Fibroblast of lung (primary cell): ENCODE measurements around the gene WASHC4. TPM values are rescaled to one million over a fixed set of nuclear protein-coding genes. Genes with fewer than 3 reads are reported as not detected.

Experiments
- DNase-seq, 2 donors: peaks; one replicate each; pipeline versions ENCODE4 v3.0.0 to v3.0.0-alpha.2; 2010; ENCODE audit warnings: low read depth in 2 of 2
- H2AFZ ChIP-seq: 2 replicates; pipeline ENCODE4 v1.5.1; 2012; ENCODE audit warnings: low read length, control low read depth, inconsistent platforms
- H3K27ac ChIP-seq: 2 replicates; pipeline ENCODE4 v1.5.1; 2011; ENCODE audit warnings: low read length, control low read depth; ENCODE audit not compliant: insufficient read depth
- H3K27me3 ChIP-seq: 2 replicates; pipeline ENCODE4 v1.5.1; 2011; ENCODE audit warnings: mild to moderate bottlenecking, low read length; ENCODE audit not compliant: control insufficient read depth, insufficient read depth
- H3K36me3 ChIP-seq: 2 replicates; pipeline ENCODE4 v1.5.1; 2011; ENCODE audit warnings: low read length; ENCODE audit not compliant: control insufficient read depth, insufficient read depth
- H3K4me1 ChIP-seq: 2 replicates; pipeline ENCODE4 v1.5.1; 2011; ENCODE audit warnings: low read length; ENCODE audit not compliant: control insufficient read depth, insufficient read depth; ENCODE audit errors: extremely low read depth
- H3K4me2 ChIP-seq: 2 replicates; pipeline ENCODE4 v1.5.1; 2011; ENCODE audit warnings: low read length, control low read depth; ENCODE audit not compliant: insufficient read depth; ENCODE audit errors: extremely low read depth
- H3K4me3 ChIP-seq, 4 experiments: fragments of 200-600 bp in 1 of 4; sonication (generic) in 1 of 4; replicated peaks in 1 of 4; 2 replicates each; pipeline ENCODE4 v1.5.1; 2011 to 2016; ENCODE audit warnings: low read length in 4 of 4, low read depth in 3 of 4, mild to moderate bottlenecking in 3 of 4, control low read depth in 2 of 4, inconsistent platforms in 1 of 4, mixed read lengths in 1 of 4; ENCODE audit not compliant: insufficient read depth in 1 of 4; ENCODE audit errors: control extremely low read depth in 1 of 4
- H3K79me2 ChIP-seq: 2 replicates; pipeline ENCODE4 v1.5.1; 2012; ENCODE audit warnings: mild to moderate bottlenecking, low read length, inconsistent platforms; ENCODE audit not compliant: control insufficient read depth, insufficient read depth
- H3K9ac ChIP-seq: 2 replicates; pipeline ENCODE4 v1.5.1; 2011; ENCODE audit warnings: mild to moderate bottlenecking, low read length, control low read depth; ENCODE audit not compliant: insufficient read depth
- H3K9me3 ChIP-seq: 2 replicates; pipeline ENCODE4 v1.5.1; 2012; ENCODE audit warnings: low read depth, low read length; ENCODE audit not compliant: control insufficient read depth, insufficient read depth
- H4K20me1 ChIP-seq: 2 replicates; pipeline ENCODE4 v1.5.1; 2011; ENCODE audit warnings: low read length; ENCODE audit not compliant: control insufficient read depth, insufficient read depth; ENCODE audit errors: extremely low read depth
- EZH2 ChIP-seq: IDR thresholded peaks from 2 replicates; pipeline ENCODE4 v1.5.1; 2012; ENCODE audit warnings: low read length, control low read depth, mild to moderate bottlenecking; ENCODE audit errors: missing control alignments
- polyA plus RNA-seq, 2 donors: library from polyadenylated mRNA; depleted of rRNA in 1 of 2; stranded (reverse) in 1 of 2; unstranded in 1 of 2; fragments of >200 nt; gene quantifications; 2 replicates each; pipeline ENCODE4 v1.2.1, GENCODE V29; 2011 to 2012; ENCODE audit warnings: missing spikeins in 1 of 2
- total RNA-seq: library from RNA; depleted of rRNA; stranded (reverse); fragments of >200 nt; gene quantifications from 2 replicates; pipeline ENCODE4 v1.2.1, GENCODE V29; 2014
- TF ChIP-seq, protein P1 (sequence below), 2 donors: IDR thresholded peaks in 1 of 2; conservative IDR thresholded peaks in 1 of 2; 1 replicate in 1 of 2; 2 replicates in 1 of 2; pipeline ENCODE4 v1.5.1; 2011 to 2012; ENCODE audit warnings: low read length in 2 of 2, control low read depth in 1 of 2, inconsistent platforms in 1 of 2, low read depth in 1 of 2, mild to moderate bottlenecking in 1 of 2

WASHC4 gene
- total and polyA plus RNA-seq, 2 donors (not counting 1 experiment from before 2014, with no cell fraction given), result 56.5 to 98.3 TPM

DNA sequence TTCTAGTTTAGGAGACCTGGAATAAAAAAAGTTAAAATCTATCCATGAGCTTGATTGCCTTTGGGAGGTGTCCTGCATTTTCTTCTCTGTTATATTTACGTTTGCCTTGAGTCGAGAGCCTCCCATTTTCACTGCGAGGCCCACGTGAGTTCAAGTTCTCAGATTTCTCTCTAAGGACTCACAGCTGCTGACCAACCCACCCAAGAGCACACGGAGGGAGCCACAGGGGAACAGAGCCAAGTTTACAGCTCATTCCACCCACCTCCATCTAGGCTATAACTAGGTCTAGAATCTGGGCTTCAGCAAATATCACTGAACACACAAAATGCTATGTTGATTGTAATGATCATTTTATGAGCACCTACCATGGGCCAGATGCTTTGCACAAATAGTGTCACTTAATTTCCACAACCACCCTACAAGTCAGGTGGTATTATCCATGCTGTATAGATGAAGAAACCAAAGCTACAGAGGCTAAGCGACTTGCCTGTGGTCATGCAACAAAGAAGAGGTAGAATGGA, 40.0 kb upstream of the WASHC4 start:
- Histone ChIP-seq H4K20me1 (no peaks in the 10 kb centered on the region), H3K27me3 (no peaks in the 10 kb centered on the region), H3K4me2 (no peak overlapping the region), H3K9ac (no peak overlapping the region), H3K79me2 (no peaks in the 10 kb centered on the region), H3K4me3 (no peak overlapping the region), H3K9me3 (no peaks in the 10 kb centered on the region), H3K36me3 (peaks cover 11% of the 10 kb centered on the region), H3K4me1 (no peaks in the 10 kb centered on the region), H3K27ac (no peak overlapping the region), H2AFZ (no peak overlapping the region)
- TF ChIP-seq, protein P1, sequence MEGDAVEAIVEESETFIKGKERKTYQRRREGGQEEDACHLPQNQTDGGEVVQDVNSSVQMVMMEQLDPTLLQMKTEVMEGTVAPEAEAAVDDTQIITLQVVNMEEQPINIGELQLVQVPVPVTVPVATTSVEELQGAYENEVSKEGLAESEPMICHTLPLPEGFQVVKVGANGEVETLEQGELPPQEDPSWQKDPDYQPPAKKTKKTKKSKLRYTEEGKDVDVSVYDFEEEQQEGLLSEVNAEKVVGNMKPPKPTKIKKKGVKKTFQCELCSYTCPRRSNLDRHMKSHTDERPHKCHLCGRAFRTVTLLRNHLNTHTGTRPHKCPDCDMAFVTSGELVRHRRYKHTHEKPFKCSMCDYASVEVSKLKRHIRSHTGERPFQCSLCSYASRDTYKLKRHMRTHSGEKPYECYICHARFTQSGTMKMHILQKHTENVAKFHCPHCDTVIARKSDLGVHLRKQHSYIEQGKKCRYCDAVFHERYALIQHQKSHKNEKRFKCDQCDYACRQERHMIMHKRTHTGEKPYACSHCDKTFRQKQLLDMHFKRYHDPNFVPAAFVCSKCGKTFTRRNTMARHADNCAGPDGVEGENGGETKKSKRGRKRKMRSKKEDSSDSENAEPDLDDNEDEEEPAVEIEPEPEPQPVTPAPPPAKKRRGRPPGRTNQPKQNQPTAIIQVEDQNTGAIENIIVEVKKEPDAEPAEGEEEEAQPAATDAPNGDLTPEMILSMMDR (conservative IDR thresholded peaks at IDR 0.05 in 1 of 2, IDR thresholded peaks at IDR 0.05 in 1 of 2; ENCODE audit: low read depth in 1 of 2, low read length in 2 of 2), result no peak
- no peak for TF ChIP-seq EZH2
- DNase-seq, result peak; percentile 57 to 76

DNA sequence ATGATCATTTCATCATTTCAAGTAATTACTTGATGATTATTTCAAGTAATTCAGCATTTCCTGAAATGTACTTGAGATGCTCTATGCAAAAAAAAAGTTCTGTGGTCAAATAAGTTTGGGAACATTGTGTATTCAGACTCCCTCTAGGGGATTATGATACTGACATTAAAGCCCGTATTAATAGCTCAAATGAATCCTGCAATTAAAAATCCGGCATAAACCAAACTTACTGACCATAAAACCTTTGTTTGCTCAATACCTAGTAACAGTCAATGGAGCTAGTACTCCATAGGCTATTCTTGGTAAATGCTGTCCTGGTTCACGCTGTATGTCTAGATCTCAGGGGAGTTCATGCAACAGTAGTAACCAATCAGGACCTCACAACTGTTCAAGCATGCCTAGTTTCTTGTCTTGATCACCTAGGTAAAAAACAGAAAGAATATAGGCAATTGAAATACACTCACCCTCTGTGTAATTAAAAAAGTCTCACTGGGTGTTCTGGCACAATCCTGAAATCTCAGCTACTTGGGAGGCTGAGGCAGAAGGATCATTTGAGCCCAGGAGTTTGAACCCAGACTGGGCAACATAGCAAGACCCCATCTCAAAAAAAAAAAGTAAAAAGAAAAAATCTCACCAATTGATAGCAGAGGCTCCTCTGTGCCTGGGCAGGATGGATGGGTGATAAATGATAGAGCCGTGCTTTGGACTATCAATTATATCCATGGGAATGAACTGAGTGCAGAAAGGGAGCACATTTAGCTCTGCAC, 37.4 kb upstream of the WASHC4 start:
- no peak overlapping the region for H3K27ac ChIP-seq
- no peak overlapping the region for H2AFZ ChIP-seq
- no peaks in the 10 kb centered on the region for H3K9me3 ChIP-seq
- no peak overlapping the region for H3K4me2 ChIP-seq
- H3K27me3 ChIP-seq, result no peaks in the 10 kb centered on the region
- H3K9ac ChIP-seq, result no peak overlapping the region
- DNase-seq, result no peak
- no peaks in the 10 kb centered on the region for H3K79me2 ChIP-seq
- H3K4me1 ChIP-seq, result no peaks in the 10 kb centered on the region
- TF ChIP-seq, protein P1 (conservative IDR thresholded peaks at IDR 0.05 in 1 of 2, IDR thresholded peaks at IDR 0.05 in 1 of 2; ENCODE audit: low read depth in 1 of 2, low read length in 2 of 2), result no peak
- TF ChIP-seq EZH2, result no peak
- H3K4me3 ChIP-seq, result no peak overlapping the region
- peaks cover 9% of the 10 kb centered on the region for H3K36me3 ChIP-seq
- H4K20me1 ChIP-seq, result no peaks in the 10 kb centered on the region

DNA sequence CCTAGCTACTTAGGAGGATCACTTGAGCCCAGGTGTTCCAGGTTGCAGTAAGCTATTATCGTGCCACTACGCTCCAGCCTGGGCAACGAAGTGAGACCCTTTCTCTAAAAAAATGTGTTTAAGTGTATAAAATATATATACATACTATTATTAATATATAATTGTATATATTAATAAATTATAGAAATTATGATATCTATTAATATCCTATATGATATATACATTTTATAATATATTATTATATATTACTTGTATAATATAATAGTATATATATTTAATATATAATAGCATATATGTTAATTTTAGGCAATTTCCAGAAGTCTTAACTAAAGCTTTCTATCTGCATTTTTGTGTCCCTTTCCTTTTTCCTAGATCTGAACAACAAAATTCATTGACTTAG, 35.5 kb upstream of the WASHC4 start:
- no peaks in the 10 kb centered on the region for H3K9me3 ChIP-seq
- no peaks in the 10 kb centered on the region for H3K4me1 ChIP-seq
- no peak overlapping the region for H3K4me3 ChIP-seq
- H3K9ac ChIP-seq, result no peak overlapping the region
- DNase-seq, result no peak
- no peak overlapping the region for H3K27ac ChIP-seq
- TF ChIP-seq EZH2, result no peak
- TF ChIP-seq, protein P1 (conservative IDR thresholded peaks at IDR 0.05 in 1 of 2, IDR thresholded peaks at IDR 0.05 in 1 of 2; ENCODE audit: low read depth in 1 of 2, low read length in 2 of 2), result no peak
- H2AFZ ChIP-seq, result no peak overlapping the region
- H3K79me2 ChIP-seq, result no peaks in the 10 kb centered on the region
- no peaks in the 10 kb centered on the region for H3K27me3 ChIP-seq
- H4K20me1 ChIP-seq, result no peaks in the 10 kb centered on the region
- no peak overlapping the region for H3K4me2 ChIP-seq
- H3K36me3 ChIP-seq, result peaks cover 4% of the 10 kb centered on the region
